ENCODE measurements around the gene CDK5RAP1.

The CDK5RAP1 gene

DNA sequence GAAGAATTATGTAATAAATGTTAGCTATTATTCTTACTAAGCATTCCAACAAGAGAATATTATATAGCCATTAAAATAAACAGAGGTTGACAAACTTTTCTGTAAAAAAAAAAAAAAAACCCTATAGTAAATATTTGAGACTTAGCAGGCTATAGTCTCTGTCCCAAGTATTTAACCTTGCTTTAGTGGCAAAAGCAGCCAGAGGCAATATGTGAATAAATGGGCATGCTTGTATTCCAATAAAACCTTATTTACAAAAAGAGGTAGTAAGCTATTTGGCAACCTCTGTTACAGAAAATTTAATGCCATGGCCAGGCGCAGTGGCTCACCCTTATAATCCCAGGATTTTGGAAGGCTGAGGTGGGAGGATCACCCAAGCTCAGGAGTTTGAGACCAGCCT, 14.6 kb downstream of the CDK5RAP1 start:
- no peak for DNase-seq (ENCODE audit: low spot score)

DNA sequence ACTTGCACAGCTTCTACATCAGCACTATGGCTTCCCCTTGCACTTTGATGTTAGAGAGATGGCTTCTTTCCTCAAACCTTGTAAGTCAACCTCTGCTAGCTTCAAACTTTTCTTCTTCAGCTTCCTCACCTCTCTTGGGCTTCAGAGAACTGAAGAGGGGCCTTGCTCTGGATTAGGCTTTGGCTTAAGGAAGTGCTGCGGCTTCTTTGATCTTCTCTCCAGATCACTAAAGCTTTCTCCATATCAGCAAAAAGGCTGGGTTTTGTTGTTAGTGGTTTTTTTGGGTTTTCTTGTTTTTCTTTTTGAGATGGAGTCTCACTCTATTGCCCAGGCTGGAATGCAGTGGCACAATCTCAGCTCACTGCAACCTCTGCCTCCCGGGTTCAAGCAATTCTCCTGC, 24.0 kb downstream of the CDK5RAP1 start:
- DNase-seq (ENCODE audit: low spot score) = no peak

DNA sequence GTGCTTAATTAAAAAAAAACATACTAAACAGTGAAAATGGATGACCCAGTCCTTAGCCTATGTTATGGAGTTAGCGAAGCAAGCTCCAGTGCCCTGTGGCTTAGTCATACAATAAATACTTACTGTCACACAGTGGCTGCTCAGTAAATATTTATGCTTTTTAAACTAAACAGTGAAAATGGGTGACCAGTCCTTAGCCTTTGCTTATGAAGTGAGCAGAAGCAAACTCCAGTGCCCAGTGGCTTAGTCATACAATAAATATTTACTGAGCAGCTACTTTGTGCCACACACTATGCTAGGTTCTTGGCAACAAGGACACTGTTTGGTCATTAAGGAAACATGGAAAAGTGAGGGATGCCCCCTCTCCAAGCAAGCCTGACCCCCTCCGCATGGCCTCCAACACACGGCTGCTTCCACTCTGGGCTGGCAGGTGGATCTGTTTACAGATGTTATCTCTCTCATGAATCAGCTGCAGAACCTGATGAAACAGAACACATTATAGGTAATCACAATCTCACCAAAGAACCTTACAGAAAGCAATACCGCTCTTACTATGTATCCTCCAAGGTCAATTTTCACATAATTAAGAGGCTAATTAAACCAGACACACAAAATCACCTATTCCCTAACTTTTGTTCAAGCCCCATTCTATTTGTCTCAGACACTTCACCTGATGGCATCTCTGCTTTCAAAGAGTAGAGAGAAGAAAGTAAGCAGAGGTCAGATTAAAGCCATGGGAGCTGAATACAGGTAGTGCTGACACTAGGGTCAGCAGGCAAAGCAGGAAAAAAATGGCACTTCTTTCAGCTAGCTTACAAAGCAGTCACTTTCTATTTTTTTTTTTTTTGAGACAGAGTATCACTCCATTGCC, 27.3 kb downstream of the CDK5RAP1 start:
- DNase-seq (ENCODE audit: low spot score) = peak; percentile 18

DNA sequence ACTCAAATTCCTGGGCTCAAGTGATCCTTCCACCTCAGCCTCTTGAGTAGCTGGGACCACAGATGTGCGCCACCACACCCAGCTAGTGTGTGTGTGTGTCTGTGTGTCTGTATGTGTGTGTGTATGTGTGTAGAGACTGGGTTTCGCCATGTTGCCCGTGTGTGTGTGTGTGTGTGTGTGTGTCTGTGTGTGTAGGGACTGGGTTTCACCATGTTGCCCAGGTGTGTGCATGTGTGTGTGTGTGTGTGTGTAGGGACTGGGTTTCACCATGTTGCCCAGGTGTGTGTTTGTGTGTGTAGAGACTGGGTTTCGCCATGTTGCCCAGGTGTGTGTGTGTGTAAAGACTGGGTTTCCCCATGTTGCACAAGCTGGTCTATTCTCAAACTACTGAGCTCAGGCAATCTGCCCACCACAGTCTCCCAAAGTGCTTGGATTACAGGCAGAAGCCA, 28.3 kb downstream of the CDK5RAP1 start:
- DNase-seq (ENCODE audit: low spot score) = no peak

DNA sequence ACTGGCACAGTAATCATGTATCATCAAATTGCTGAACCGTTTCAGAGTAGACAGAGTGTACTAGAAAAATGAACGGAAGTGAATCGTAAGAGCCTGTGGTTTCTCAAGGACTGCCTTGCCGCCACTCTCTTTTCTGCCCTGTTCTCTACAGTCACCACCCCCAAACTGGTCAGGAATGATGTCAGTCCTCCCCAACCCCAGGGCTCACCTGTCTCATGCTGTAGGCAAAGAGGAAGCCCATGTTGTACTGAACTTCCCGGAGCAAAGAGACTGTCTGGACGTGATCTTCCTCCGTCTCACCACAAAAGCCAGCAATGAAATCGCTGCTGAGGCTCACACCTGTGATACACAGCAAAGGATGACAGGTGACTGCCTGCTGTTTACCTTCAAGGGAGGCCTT, 31.0 kb downstream of the CDK5RAP1 start:
- DNase-seq (ENCODE audit: low spot score) = no peak

DNA sequence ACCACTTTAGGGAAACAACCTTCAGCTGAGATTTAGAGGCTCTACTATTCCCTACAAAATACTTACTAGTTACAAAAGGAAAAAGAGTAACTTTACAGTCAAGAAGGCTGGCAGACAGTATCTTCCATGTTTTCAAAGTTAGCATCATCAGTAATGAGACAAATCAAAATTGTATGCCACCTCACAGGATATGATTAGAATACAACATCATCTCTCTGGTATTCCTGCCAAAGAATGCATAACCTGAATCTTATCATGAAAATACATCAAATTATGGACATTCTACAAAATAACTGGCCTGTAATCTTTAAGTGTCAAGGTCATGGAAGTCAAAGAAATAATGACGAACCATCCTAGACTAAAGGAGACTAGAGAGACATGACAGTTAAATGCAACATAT, 38.4 kb downstream of the CDK5RAP1 start:
- no peak for DNase-seq (ENCODE audit: low spot score)

DNA sequence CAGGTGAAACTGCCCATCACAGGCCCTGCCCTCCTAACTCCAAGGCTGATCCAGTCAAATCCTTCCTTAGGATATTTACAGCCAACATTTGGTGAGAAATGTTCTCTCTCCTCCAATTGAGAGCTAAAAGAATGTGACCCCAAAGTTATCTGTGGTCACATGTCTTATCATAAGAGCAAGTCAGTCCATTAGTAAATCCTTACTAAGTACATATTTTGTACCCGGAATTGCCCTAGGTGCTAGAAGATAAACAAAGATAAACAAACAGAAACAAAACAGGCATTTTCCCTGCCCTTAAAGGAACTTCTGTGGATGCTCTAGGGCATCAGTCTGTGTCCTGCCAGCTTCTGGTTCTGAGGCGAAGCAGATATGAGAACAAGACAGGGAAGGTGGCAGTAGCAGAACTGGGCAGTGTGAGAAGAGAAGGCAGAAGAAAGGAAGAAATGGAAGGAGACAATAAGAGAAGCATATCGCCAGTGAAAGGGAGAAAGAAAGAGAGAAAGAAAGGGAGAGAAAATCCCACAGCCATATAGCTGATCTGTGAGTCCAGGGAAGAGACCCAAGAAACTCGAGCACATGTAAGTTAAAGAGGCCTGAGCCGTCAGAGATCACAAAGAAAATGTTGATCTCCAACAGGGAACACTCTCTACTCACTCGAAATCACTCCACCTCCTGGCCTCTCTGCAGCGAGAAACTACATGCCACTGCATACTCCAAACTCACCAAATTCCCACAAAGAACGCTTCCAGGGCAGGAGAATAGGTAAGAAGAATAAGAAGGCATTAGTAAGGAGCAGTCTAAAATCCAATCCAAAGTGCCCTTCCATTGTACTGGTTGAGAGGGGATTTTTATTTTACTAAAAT, 41.7 kb downstream of the CDK5RAP1 start:
- DNase-seq (ENCODE audit: low spot score) = no peak

DNA sequence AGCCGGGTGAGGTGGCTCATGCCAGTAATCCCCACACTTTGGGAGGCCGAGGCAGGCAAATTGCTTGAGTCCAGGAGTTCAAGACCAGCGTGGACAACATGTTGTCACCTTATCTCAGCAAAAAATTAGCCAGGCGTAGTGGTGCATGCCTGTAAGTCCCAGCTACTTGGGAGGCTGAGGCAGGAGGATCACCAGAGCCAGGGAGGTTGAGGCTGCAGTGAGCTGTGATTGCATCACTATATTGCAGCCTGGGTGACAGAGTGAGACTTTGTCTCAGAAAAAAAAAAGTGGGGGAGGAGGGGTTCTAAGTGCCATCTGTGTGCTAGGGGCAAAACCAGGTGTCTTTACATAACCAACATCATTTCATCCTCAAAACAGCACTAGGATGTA, 48.3 kb downstream of the CDK5RAP1 start:
- no peak for DNase-seq (ENCODE audit: low spot score)

DNA sequence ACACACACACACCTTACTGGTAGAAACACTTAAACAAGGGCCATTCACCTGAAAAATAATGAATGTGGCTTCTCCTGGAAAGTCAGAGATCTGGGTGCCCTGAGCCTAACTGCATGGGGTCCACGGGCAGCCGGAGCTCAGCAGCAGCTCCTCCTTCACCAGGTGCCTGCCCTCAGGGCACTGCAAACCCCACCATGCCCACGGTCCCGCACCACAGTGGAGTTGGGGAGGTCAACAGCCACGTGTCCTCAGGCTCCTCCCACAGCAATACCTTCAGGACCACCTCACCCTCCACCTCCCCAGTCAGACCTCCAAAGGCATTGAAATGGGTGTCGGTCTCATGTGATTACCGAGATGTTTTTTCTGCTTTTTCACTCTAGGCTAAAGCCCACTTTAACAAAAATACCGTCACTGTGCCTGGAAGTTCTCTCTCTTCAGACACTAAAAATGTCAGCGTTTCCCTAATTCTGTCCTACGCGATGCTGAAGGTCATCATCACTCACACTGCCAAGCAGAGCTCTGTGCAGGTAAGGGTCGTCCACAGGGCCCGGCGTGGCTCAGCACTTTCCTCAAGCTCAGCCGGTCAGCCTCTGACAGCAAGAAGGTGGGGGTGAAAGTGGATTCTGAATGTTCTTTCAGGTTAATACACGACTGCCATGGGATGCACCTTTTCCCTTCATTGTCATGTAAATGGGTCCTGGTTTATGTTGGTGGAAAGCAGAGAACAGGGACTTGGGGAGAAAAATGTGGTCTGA, 48.9 kb downstream of the CDK5RAP1 start:
- DNase-seq (ENCODE audit: low spot score) = no peak

DNA sequence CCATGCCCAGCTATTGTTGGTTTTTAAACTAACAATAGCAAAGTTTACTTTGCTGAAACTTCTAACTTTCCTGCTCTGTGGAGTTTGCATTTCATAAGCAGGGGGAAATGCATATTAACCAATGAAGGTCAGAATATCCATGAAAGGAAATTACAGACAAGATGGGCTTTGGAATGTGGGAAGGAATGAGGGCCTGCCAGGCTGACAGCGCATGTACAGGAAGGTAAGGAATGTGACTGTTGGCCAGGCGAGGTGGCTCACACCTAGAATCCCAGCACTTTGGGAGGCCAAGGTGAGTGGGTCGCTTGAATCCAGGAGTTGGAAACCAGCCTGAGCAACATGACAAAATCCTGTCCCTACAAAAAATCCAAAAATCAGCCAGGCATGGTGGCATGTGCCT, 49.6 kb downstream of the CDK5RAP1 start:
- no peak for DNase-seq (ENCODE audit: low spot score)

DNA sequence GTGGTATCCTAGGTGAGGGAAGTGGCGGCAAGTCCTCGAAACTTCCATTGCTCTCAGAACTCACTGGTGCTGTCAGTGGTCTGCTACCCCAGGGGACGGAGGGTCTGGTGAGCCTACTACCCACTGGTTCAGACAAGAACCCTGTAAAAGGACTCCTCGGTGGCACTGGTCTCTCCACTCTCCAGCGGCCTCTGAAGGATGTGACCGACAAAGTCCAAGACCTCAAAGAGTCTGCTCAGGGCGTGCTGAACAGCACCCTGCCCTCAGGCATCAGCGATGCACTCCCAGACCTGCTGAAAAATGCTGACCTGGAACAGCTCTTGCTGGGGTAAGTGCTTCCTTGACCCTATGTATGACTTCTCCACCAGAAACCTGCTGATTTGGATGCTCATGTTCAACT, 51.8 kb downstream of the CDK5RAP1 start:
- no peak for DNase-seq (ENCODE audit: low spot score)

DNA sequence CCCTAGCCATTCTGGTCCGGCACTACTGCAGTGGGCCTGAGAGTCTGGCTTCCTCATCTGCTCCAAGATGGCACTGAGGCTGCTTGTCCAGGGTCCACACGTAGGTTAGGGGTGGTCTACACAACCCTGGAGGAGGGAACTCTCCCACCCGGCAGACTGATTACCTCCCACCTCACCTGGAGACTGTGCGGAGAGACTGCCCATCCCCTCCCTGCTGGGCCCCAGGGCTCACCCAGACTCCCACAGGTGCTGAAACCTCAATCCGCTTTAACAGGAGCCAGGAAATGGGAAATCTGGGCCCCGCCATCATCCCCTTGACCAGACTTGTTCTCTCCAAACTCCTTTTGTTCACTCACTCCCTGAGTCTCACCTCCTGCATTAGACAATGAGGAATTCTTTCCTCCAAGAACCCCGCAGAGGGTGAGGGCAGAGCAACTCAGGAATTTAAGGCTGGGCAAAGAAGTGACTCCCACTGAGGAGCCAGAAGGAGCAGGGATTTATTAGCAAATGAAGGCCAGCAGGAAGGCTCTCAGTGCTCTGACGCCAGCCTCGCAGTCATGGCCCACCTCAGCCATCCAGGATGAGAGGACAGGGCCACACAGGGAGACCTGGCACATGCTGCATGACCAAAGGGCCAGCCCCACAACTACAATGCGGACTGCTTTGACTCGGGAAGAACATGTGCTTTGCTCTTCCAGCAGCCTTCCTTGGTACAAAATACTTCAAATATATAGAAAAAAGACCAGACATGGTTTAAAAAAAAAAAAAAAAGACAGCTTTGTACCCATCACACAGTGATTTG, 53.0 kb downstream of the CDK5RAP1 start:
- no peak for DNase-seq (ENCODE audit: low spot score)

DNA sequence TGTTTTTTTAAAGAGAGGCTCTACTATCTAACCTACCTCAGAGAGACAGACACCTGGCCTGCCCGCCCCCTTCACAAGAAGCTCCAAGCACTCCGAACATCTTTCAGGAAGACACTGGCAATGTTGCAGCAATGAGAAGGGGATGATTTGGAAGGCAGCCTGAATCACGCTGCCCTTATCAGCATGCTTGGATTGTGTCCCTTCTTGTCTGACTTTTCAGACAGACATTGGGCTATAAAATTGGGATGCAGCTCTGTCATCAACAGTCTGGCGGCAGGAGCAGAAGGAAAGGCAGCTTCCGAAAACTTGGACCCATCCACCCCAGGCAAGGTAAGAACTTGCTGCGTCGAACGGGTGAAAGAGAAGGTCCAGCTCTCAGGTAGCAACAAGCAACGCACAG, 56.0 kb downstream of the CDK5RAP1 start:
- no peak for DNase-seq (ENCODE audit: low spot score)

DNA sequence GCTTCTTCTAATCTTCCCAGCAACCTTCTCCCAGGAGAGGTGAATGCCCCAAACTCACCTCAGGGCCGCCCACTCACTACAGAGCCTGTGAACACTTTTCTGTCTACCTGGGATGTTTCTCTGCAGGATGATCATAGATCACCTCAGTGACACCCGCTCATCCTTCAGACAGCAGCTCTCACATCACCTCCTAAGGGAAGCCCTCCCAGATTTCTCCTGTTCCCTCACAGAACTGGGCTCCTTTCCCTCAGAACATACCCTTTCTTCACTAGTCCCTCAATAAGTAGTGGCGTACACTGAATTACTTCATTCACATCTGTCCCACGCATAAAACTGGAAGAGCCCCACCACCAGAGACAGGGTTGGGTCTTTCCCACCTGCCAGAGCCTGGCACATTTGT, 57.8 kb downstream of the CDK5RAP1 start:
- DNase-seq (ENCODE audit: low spot score) = no peak

DNA sequence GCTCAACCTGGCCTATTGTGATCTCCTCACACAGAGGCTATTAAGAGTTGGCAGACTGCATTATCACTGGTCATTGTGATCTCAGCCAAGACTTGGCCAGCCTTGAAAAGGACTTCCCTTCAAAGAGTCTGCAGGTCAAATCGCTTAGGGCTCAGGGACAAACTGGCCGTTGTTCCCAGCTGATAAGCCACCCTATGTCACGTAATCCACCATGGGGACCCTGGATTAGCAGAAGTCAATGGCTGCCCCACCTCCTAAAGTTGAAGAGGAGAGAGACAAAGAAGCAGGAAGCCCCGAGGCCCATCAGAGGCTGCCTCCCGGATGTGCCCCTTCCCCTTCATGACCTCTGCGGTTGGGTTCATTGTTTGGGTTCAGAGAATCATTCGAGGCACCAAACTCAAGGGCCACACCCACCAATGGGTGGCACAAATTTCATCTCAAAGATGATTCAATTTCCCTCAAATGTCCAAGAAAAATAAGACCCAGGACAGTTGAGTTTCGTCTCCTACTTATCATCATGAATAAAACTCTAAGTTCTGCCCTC, 61.7 kb downstream of the CDK5RAP1 start:
- no peak for DNase-seq (ENCODE audit: low spot score)

DNA sequence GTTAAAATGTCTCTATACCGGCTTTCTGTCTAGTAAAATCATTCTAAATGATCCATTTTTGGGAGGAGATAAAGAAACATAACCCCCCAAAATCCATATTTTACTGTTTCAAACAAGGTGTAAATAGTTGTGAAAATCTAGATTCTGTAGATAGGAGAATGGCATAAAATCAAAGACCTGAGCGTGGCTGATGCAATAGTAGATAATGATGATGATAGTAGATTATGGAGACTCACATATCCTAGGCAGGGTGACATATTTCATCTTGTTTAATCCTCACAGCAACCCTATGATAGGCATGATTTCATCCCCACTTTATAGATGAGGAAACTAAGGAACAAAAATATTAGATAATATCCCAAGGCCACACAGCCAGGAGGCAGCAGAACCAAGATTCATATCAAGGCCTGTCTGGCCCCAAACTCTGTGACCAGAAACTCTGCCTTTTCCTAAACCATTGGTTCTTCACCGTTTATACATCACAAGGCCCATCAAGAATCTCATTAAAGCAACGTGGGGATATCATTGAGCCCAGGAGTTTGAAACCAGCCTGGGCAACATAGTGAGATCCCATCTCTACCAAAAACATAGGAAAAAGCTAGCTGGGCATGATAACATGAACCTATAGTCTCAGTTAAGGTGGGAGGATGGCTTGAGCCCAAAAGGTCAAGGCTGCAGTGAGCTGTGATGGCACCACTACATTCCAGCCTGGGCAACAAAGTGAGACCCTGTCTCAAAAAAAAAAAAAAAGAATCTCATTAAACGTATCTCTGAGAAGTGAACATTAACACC, 62.7 kb downstream of the CDK5RAP1 start:
- DNase-seq (ENCODE audit: low spot score) = no peak

DNA sequence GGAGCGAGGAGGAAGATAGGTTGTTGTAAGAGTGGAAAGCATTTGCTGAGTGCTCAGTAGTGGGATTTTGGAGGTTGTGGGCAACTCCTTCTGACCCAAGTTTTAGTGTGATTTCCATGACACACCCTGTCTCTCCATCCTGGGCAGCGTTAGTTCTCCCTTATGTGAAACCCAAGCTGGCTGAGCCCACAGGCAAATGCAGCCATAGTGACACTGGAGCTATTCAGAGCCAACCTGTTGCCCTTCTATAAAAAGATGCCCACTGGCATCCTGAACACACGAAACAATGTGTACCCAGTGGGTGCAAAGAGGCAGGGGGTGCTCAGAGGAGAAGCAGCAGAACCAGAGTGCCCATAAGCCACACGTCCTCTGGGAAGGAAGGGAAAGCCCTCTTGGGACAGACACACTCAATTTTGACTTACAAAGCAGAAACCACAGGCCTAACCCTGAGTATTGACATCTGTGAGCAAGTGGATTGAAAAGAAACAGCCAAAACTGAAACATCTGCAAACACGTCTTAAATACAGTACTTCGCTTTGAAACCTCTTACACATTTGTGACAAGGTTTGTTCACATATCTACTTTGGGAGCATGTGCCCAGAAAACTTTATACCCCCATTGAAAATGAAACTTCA, 63.7 kb downstream of the CDK5RAP1 start:
- DNase-seq (ENCODE audit: low spot score) = no peak

DNA sequence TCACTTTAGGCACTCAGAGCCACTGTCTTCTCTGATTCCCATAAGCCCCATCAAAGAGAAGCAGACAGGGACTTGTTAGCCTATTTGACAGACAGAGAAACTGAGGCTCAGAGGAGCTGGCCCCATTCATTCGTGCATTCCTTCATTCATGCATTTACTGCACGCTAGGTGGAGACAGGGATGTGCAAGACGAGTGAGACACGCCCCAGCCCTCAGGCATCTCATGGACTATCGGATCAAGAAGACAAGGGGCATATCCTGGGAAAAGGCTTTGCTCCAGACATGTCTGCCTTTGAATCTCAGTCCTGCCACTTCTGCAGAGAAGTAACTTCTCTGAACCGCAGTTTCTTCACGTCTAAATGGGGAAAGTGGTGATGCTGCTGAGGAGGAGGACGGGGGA, 64.2 kb downstream of the CDK5RAP1 start:
- no peak for DNase-seq (ENCODE audit: low spot score)

DNA sequence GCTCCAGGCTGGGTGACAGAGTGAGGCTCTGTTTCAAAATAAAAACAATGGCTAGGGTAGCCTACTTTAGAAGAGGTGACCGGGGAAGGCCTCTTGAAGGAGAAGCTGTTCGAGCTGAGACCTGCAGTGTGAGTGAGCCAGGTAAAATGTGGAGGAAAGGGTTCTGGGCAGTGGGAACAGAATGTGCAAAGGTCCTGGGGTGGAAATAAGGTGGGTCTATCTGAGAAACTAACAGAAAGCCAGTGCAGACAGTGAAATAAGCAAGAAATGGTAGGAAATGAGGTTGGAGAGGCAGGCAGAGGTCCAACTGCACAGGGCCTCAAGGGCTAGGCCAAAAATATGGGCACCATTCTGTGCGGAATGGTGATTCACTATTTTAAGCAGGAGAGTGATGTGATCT, 64.9 kb downstream of the CDK5RAP1 start:
- no peak for DNase-seq (ENCODE audit: low spot score)

DNA sequence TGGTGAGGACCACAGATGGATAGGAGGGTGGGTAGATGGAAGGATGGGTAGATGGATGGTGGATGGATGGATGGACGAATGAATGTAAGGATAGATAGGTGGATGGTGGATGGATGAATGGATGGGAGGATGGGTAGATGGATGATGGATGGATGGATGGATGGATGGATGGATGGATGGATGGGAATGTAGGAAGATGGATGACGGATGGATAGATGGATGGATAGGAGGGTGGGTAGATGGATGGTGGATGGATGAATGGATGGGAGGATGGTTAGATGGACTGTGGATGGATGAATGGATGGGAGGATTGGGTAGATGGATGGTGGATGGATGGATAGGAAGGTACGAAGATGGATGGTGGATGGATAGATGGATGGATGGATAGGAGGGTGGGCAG, 67.2 kb downstream of the CDK5RAP1 start:
- no peak for DNase-seq (ENCODE audit: low spot score)

Data from SW480 (cell line).